Rectal smooth muscle tissue (tissue), 1 donor: Measurements from ENCODE around the gene GPR26.
"Not testable (repeated sequence)": the region's sequence is repeated elsewhere in the genome, so short reads cannot be mapped to it uniquely, and the experiment has no call there.

Experiments used
- H3K27ac ChIP-seq: one replicate; pipeline ENCODE4 v1.7.0; 2013; ENCODE audit warnings: low read depth, low read length, inconsistent platforms
- H3K27me3 ChIP-seq: one replicate; pipeline ENCODE4 v1.7.0; 2013; ENCODE audit warnings: low read length; ENCODE audit not compliant: control insufficient read depth, insufficient read depth
- H3K36me3 ChIP-seq: one replicate; pipeline ENCODE4 v1.7.0; 2013; ENCODE audit warnings: low read length; ENCODE audit not compliant: control insufficient read depth, insufficient read depth
- H3K4me1 ChIP-seq: one replicate; pipeline ENCODE4 v1.7.0; 2013; ENCODE audit warnings: low read length; ENCODE audit not compliant: control insufficient read depth, insufficient read depth
- H3K4me3 ChIP-seq: one replicate; pipeline ENCODE4 v1.7.0; 2013; ENCODE audit warnings: low read length
- H3K9ac ChIP-seq: one replicate; pipeline ENCODE4 v1.7.0; 2013; ENCODE audit warnings: low read length

The GPR26 gene

GRCh38 chr10:123722351-123722750 is 56.2 kb downstream of the GPR26 start:
- Histone ChIP-seq H3K27me3 (no peaks in the 10 kb centered on the region), H3K36me3 (no peaks in the 10 kb centered on the region), H3K4me3 (no peak overlapping the region), H3K27ac (no peak overlapping the region), H3K4me1 (no peaks in the 10 kb centered on the region), H3K9ac (no peak overlapping the region)

- Histone ChIP-seq H3K27me3 (no peaks in the 10 kb centered on the region), H3K4me3 (no peak overlapping the region), H3K27ac (no peak overlapping the region), H3K4me1 (no peaks in the 10 kb centered on the region), H3K36me3 (no peaks in the 10 kb centered on the region), H3K9ac (no peak overlapping the region)
Observed at GRCh38 chr10:123724747-123725146, 58.6 kb downstream of the GPR26 start.

GRCh38 chr10:123726381-123726780 is 60.2 kb downstream of the GPR26 start:
- H3K27me3 ChIP-seq, result no peaks in the 10 kb centered on the region
- no peak overlapping the region for H3K27ac ChIP-seq
- H3K9ac ChIP-seq, result no peak overlapping the region
- H3K4me3 ChIP-seq, result no peak overlapping the region
- H3K4me1 ChIP-seq, result no peaks in the 10 kb centered on the region
- H3K36me3 ChIP-seq, result no peaks in the 10 kb centered on the region

- Histone ChIP-seq H3K27me3 (no peaks in the 10 kb centered on the region), H3K4me3 (no peak overlapping the region), H3K4me1 (no peaks in the 10 kb centered on the region), H3K36me3 (no peaks in the 10 kb centered on the region), H3K9ac (no peak overlapping the region), H3K27ac (no peak overlapping the region)
Observed at GRCh38 chr10:123726836-123727235, 60.7 kb downstream of the GPR26 start.

- no peaks in the 10 kb centered on the region for H3K27me3 ChIP-seq
- no peaks in the 10 kb centered on the region for H3K4me1 ChIP-seq
- H3K4me3 ChIP-seq, result no peak overlapping the region
- H3K9ac ChIP-seq, result no peak overlapping the region
- H3K36me3 ChIP-seq, result no peaks in the 10 kb centered on the region
- no peak overlapping the region for H3K27ac ChIP-seq
Observed at GRCh38 chr10:123729523-123729922, 63.4 kb downstream of the GPR26 start.

- H3K36me3 ChIP-seq, H3K9ac ChIP-seq, H3K4me1 ChIP-seq, H3K4me3 ChIP-seq, H3K27ac ChIP-seq, H3K27me3 ChIP-seq: not testable (repeated sequence)
Observed at GRCh38 chr10:123736917-123737316, 70.8 kb downstream of the GPR26 start.

- no peak overlapping the region for H3K9ac ChIP-seq
- H3K27me3 ChIP-seq, result no peaks in the 10 kb centered on the region
- no peaks in the 10 kb centered on the region for H3K36me3 ChIP-seq
- no peak overlapping the region for H3K4me3 ChIP-seq
- H3K4me1 ChIP-seq, result peaks cover 24% of the 10 kb centered on the region
- no peak overlapping the region for H3K27ac ChIP-seq
Observed at GRCh38 chr10:123741146-123741545, 75.0 kb downstream of the GPR26 start.

- Histone ChIP-seq H3K4me3 (no peak overlapping the region), H3K9ac (no peak overlapping the region), H3K36me3 (no peaks in the 10 kb centered on the region), H3K27me3 (no peaks in the 10 kb centered on the region), H3K27ac (no peak overlapping the region), H3K4me1 (peaks cover 29% of the 10 kb centered on the region)
Observed at GRCh38 chr10:123741711-123742110, 75.6 kb downstream of the GPR26 start.

- no peak overlapping the region for H3K4me3 ChIP-seq
- H3K4me1 ChIP-seq, result peaks cover 29% of the 10 kb centered on the region
- H3K36me3 ChIP-seq, result no peaks in the 10 kb centered on the region
- H3K27ac ChIP-seq, result no peak overlapping the region
- H3K27me3 ChIP-seq, result no peaks in the 10 kb centered on the region
- H3K9ac ChIP-seq, result no peak overlapping the region
Observed at GRCh38 chr10:123742751-123743440, 76.7 kb downstream of the GPR26 start.

- Histone ChIP-seq H3K27ac (no peak overlapping the region), H3K4me3 (no peak overlapping the region), H3K9ac (no peak overlapping the region), H3K36me3 (no peaks in the 10 kb centered on the region), H3K27me3 (no peaks in the 10 kb centered on the region), H3K4me1 (peaks cover 29% of the 10 kb centered on the region)
Observed at GRCh38 chr10:123743441-123744223, 77.5 kb downstream of the GPR26 start.

- Histone ChIP-seq H3K27ac (no peak overlapping the region), H3K27me3 (no peaks in the 10 kb centered on the region), H3K4me3 (no peak overlapping the region), H3K4me1 (peaks cover 29% of the 10 kb centered on the region), H3K9ac (no peak overlapping the region), H3K36me3 (no peaks in the 10 kb centered on the region)
Observed at GRCh38 chr10:123744224-123744536, 78.0 kb downstream of the GPR26 start.
